Activated effector memory CD4-positive, alpha-beta T cell treated with Interleukin-2 at 50 U/mL for 16 hours (primary cell): Measurements from ENCODE around the gene CD96.

Experiments
- DNase-seq: peaks from one replicate; pipeline ENCODE4 v3.0.0-alpha.2; 2020

Gene CD96

DNA sequence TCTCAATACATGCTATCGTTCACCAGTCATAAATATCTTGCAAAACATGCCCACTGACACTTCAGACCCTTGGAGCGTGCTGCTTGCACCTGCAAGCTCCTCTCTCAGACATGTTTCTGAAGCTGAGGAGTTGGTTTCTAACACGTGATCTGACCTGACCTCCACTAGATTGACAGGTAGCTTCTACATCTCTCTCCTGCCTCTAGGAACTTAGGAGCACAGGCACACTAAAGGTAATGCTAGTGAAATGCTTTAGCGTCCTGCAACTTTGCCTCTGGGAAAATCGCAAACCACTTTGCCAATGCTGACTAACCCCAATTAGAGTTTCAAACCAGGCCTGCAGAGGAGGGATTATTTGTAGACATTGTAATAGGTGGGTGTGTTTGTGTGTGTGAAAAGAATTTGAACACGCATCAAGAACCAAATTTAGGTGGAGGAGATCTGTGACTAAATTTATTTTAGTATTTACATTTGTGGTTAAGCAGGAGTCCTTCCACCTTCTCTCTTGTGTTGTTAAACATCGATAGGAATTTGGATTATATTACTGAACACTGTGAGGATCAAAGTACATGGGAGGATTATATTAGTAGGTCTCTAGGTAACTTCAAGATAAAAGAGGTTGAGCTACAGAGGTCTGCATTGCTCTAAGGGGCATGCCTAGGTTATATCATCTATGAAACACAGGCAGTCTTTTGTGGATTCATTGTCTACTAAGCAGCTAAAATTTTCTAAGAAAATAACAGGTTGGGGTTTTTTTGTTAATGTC lies 139.8 kb downstream of the CD96 start:
- DNase-seq, result no peak

DNA sequence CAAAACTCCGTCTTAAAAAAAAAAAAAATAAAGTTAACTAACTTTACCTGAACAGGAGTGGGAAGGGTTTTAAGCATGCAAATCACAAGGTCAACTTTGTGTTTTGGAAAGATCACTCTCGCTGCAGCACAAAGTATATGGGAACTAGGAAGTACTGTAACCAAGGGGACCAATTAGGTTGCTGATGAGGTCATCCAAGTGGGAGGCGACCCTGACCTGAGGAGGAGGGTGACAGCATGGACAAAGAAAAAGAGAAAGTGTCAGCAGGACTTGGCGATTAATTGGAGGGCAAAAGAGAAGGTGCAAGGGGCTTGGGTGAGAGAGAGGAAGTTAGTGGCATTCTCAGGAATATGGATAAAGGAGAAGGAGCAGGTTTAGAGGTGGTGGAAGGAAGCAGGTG lies 142.6 kb downstream of the CD96 start:
- no peak for DNase-seq

DNA sequence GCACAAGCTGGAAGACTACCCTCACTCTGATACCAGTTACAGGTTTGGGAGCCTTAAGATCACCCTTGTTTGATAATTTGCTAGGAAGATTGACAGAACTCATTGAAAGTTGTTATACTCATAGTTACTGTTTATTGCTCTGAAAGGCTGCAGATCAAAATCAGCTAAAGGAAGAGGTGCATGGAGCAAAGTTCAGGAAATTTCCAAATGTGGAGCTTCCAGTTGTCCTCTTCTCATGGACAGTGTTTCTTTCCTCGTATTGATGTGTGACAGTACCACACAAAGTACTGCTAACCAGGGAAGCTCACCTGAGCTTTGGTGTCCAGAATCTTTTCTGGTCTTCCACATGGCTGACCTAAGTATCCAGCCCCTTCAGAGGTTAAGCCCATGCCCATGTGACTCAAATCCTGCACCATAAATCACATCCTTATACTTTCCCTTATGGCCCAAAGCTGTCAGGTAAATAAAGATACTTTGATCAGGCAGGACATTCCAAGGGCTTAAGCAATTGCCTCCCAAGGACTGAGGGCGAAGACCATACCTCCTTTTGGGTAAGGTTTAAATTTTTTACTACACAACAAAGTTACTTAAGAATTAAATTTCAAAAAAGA lies 146.3 kb downstream of the CD96 start:
- DNase-seq, result no peak

DNA sequence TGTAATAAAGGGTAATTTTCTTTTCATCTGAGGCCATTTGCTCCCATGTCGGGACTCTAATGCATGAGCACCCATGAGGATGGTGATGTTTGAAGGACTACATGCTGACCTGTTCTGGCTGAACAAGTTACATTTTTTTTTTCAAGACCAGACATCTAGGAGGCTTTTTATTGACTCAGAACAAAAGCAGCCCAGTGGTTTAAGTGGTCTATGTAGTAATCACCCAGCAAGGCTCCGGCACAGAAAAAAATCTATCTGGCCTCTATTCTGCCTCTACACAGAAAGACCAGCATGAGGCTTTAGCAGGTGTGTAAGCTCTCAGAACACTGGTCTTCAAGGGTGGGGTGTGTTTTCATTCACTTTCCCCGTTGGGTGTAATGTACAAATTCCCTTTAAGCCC lies 148.2 kb downstream of the CD96 start:
- DNase-seq, result no peak

DNA sequence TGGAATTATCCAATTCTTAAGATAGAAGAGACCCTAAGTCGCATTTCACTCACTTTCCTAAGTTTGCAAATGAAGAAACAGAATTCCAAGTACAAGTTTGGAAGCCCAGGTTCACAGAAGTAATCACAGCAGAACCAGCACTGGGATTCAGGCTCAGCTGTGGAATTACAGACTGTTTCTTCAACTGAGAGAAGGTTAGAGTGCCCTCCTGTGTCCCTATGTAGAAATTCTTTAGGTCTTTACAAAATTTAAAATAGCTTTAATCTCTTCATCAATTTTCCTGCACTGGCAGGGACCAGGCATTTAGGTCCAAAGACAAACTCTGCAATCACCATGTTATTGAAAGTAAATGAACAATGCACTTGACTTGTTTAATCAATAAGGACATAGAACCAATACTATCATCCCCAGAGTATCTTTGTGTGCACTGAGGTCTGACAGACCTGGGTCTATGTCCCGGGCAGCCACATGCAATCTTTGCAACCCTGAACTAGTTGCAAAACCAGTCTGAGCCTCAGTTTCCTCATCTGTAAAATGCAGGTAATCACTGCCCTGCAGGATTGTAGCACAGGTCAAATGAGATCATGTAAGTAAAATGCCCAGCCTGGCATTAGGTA lies 149.4 kb downstream of the CD96 start:
- DNase-seq, result no peak

DNA sequence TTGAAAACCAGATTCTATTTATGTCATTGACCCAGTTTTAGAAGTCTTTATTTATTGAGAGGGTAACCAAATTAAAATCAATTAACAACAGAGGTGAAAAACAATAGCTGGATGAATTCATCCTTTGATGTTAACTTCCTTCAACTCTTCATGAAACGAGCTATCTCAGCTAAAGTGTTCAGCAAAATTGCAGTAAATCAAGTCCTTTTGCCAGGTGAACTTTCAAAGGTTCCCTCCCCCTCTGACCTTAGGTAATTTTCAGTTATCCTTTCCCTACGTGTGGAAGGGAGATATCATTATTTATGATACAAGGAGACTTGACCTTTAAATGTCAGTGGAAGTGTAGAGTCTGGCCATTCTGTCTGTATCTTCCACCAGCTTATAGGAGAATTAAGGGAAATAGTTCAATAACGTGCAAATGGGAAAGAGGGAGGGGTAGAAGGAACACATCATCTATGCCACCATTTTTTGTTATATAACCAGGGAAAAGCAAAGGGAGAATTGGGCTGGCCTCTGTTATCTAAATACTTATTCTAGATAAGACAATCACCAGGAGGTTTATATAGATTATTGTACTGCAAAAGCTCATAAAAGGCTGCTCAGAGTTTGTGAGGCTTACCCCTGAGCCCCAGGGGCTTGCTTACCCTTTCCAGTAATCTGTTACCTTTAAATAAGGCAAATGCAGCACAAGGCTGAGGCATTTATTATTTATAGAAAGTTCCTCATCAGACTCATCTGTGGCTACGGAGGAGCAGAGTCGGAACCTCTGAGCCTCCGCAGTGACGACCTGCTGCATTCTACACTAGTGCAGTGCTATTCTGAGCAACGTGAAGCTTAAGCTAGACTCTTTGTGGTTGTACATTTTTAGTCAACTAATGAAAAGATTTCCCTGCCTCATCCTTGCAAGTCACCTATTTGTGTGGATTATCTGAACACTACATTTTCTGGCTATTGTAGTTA lies 150.9 kb downstream of the CD96 start:
- no peak for DNase-seq

DNA sequence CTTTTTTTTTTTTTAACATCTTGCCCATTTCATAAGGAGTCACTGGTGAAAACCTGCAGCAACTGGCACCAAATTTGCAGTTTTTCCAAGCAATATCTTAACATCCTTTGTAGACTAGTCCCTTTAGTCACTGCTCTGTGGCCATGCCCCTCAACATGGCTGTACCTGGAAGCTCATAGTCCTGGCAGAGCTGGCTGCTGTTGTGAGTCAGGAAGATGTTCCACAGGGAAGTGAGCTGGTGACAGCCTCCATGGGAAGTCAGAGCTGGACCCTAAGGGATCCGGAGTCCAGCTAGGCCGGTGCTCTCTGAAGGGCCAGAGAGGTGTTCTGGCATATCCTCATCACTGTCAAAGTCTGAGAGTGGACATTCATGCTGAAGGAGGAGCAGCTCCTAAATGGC lies 152.5 kb downstream of the CD96 start:
- no peak for DNase-seq

DNA sequence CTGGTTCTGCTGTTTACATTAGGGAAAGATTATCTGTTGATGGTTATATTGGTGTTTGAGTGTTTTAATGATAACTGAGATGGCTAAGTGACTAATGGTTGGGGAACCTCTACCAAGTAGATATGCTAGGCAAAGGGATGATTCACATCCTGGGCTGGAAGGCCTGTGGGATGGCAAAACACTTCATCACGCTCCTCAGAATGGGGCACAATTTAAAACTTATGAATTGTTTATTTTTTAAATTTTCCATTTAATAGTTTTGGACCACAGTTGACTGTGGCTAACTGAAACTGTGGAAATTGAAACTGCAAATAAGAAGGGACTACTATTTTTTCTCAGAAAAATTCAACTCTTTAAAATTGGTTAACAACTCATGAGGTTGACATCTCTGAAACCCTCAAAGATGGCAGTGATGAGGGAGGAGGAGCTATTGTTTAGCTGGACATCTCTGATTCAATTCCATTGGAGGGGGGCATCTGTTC lies 153.7 kb downstream of the CD96 start:
- DNase-seq, result no peak

DNA sequence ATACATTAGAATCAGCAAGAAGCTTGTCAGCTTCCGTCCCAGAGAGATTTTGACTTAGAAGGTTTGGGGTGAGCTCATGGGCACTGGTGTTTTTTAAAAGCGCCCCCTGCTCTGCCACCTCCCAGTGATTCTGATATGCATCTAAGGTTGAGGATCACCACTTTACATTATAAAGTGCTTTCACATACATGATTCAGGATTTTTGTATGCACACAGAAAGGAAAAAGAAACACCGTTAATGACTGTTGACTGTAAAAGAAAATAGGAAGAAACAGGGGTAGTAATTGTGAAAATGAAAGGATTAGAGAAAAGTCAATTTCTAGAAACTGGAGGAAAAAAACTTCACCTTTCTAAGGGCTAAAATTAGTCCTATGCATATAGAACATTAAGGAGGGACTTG lies 158.1 kb downstream of the CD96 start:
- no peak for DNase-seq

DNA sequence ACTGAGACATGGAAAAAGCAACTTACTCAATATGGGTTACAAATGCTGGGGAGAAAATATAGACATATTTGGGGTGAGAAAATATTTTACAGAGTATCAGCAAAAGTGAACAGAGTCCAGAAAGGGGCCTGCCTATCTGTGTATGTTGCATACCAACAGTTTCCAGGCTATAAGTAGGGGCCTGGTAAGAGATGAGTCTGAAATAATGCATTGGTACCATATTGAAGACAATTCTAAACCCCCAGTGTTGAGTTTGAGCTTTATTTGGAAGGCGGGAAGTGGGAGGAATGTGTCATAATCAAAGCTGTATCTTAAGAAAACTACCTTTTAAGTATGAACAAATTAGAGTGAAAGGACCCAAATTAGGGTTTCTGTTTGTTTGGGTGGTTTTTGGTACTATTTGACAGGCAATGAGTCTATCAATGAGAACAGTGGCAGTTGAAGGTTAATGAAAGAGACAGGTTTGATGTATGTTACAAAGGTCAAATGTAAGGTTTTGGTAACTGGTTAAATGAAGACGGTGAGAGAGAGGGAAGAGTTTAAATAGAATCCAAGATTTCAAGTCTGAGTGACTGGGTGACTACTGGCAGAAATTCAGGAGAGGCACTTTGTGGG lies 159.4 kb downstream of the CD96 start:
- no peak for DNase-seq
